NK-92 (cell line): ENCODE data around the gene PCYT2.

Experiments used
- DNase-seq: peaks from one replicate; lab custom pipeline; 2025; ENCODE audit not compliant: unreplicated experiment; lab: John Stamatoyannopoulos, UW

PCYT2 gene

GRCh38 chr17:81877569-81877968, 33.6 kb downstream of the PCYT2 start:
- no peak for DNase-seq

GRCh38 chr17:81871387-81872230, 39.6 kb downstream of the PCYT2 start:
- peak; percentile 68 for DNase-seq

GRCh38 chr17:81870981-81871386, 40.2 kb downstream of the PCYT2 start, which contains the start of gene ARHGDIA:
Gene ARHGDIA (minus strand): TSS chr17:81871337. CDS start chr17:81869930, 1,407 bp downstream.
- no peak for DNase-seq

GRCh38 chr17:81870131-81870980, 40.8 kb downstream of the PCYT2 start:
- DNase-seq: no peak

GRCh38 chr17:81869221-81870130, 41.7 kb downstream of the PCYT2 start:
- DNase-seq: no peak

GRCh38 chr17:81868674-81869220, 42.5 kb downstream of the PCYT2 start:
- no peak for DNase-seq

- no peak for DNase-seq
These were observed 43.1 kb downstream of the PCYT2 start for GRCh38 chr17:81867991-81868673.

- DNase-seq: no peak
These were observed 43.8 kb downstream of the PCYT2 start for GRCh38 chr17:81867170-81867990.

GRCh38 chr17:81866440-81867169, 44.6 kb downstream of the PCYT2 start:
- no peak for DNase-seq

- no peak for DNase-seq
These were observed 45.3 kb downstream of the PCYT2 start for GRCh38 chr17:81865733-81866439.

- DNase-seq: no peak
These were observed 45.9 kb downstream of the PCYT2 start for GRCh38 chr17:81865358-81865732.

- DNase-seq: no peak
These were observed 47.1 kb downstream of the PCYT2 start for GRCh38 chr17:81863833-81864768.

- DNase-seq: no peak
These were observed 48.0 kb downstream of the PCYT2 start for GRCh38 chr17:81863123-81863675.

- peak; percentile 96 for DNase-seq
These were observed 50.2 kb downstream of the PCYT2 start for GRCh38 chr17:81860756-81861568.

- DNase-seq: no peak
These were observed 51.1 kb downstream of the PCYT2 start, which contains the start of gene P4HB for GRCh38 chr17:81859906-81860755. Gene P4HB (minus strand): TSS chr17:81860535. CDS start chr17:81860471, 64 bp downstream.
